ENCODE data around the gene FABP2.

The FABP2 gene

GRCh38 chr4:119303587-119304305 lies 18.2 kb downstream of the FABP2 start:
- Histone ChIP-seq H3K4me3 (ENCODE audit: low read depth, low read length) (no peak overlapping the region), H3K27ac (ENCODE audit: extremely low read depth, low read depth, low read length) (no peak overlapping the region), H3K9me3 (ENCODE audit: control insufficient read depth, insufficient read depth, low read depth, low read length) (no peaks in the 10 kb centered on the region), H3K4me1 (ENCODE audit: control insufficient read depth, insufficient read depth, low read length) (peaks cover 4% of the 10 kb centered on the region; the same call in 1 of the 2 replicates), H3K36me3 (ENCODE audit: control insufficient read depth in 2 of 2, insufficient read depth in 1 of 2, low read length in 2 of 2) (no peaks in the 10 kb centered on the region)
- TF ChIP-seq ZNF510 (tag by site-specific recombination; IDR thresholded peaks at IDR 0.05; ENCODE audit: insufficient replicate concordance) (no peak), SCRT2 (tag by site-specific recombination; IDR thresholded peaks at IDR 0.05) (no peak), ZNF518A (tag by site-specific recombination; conservative IDR thresholded peaks at IDR 0.05; ENCODE audit: low read depth) (no peak), ZFP41 (tag by site-specific recombination; IDR thresholded peaks at IDR 0.05; ENCODE audit: borderline replicate concordance) (no peak), ZNF48 (tag by site-specific recombination; IDR thresholded peaks at IDR 0.05) (no peak), ZNF677 (tag by site-specific recombination; IDR thresholded peaks at IDR 0.05) (no peak), ZNF169 (tag by site-specific recombination; IDR thresholded peaks at IDR 0.05) (no peak), ZBTB11 (tag by site-specific recombination; conservative IDR thresholded peaks at IDR 0.05; ENCODE audit: low read depth) (no peak), MEIS1 (CRISPR knock-in tag; IDR thresholded peaks at IDR 0.05; ENCODE audit: borderline replicate concordance) (no peak), ZNF133 (tag by site-specific recombination; IDR thresholded peaks at IDR 0.05) (no peak), ZNF146 (tag by site-specific recombination; IDR thresholded peaks at IDR 0.05) (no peak), ZBTB26 (tag by site-specific recombination; optimal IDR thresholded peaks at IDR 0.05) (no peak), ZNF214 (tag by site-specific recombination; IDR thresholded peaks at IDR 0.05; ENCODE audit: borderline replicate concordance) (no peak), ZNF776 (tag by site-specific recombination; IDR thresholded peaks at IDR 0.05; ENCODE audit: borderline replicate concordance) (no peak), ZNF114 (tag by site-specific recombination; IDR thresholded peaks at IDR 0.05) (no peak)
- ChIA-PET POLR2A (no interaction called here), CTCF (no interaction called here)
